Stimulated activated CD8-positive, alpha-beta memory T cell treated with anti-CD3 and anti-CD28 coated beads, Interleukin-15, amount 100 ng/mL, for 4 hours (primary cell): Measurements from ENCODE around the gene DRAXIN.

ENCODE experiments used
- DNase-seq, 2 donors: peaks; one replicate each; pipeline ENCODE4 v3.0.0-alpha.2; 2020; ENCODE audit warnings: low read depth in 2 of 2

The DRAXIN gene

DNA sequence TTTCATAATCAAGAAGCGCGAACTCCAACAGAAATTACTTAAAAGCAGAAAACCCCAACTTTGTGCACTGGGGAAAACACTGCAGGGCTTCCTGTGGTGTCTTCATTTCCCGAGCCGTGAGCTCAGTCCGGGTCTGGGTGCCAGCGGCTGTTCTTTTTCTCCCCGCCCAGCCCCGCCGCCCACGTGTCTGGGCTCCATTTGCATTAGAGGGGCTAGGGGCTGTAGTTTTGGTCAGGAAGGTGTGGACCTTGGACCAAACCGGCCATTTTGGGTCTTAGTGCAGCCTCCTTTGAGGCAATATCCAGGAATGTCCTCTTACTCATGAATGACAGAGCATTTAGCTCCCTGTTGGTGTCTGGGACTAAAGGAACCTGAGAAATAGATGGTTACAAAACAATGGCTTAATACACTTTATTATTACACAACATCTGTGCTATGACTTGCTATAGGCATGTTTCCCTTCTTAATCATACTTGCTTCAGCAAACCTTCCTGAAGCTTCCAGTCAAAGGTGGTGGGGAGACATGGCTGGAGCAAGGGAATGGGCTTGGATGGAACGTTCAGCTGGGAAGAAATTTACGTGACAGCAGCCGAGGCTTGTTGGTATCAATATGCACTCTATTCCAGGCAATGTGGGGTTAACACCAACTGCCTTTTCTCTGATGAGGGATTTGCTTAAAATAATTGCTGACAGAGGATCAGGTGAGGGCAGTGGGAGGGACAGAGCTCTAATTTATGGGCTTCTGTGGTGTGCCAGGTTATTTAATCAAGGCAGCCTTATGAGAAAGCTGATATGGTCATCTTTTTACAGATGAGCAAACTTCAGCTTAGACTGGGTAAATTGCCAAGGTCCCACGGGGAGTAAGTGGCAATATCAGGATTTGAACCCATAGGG, 45.5 kb downstream of the DRAXIN start:
- no peak for DNase-seq

DNA sequence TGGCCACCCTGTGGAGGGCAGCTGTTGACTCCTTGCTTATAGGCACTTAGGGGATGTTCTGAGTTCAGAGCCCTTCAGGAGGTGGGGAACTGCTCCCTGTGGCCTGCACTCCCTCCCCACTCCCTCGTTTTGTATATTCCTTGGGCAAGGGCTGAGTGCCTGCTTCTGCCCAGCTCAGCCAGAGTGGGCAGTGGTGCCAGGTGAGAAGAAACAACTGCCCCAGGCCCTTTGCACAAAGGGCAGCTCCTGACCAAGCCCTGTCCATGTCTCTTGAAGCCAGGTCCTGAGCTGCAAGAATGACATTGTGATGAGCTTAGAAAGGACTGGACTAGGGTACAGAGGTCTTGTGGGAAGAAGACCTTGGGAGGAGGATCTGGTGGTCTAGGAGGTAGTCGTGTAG, 46.6 kb downstream of the DRAXIN start:
- no peak for DNase-seq

GRCh38 chr1:11738783-11739182, 47.3 kb downstream of the DRAXIN start:
- no peak for DNase-seq

DNA sequence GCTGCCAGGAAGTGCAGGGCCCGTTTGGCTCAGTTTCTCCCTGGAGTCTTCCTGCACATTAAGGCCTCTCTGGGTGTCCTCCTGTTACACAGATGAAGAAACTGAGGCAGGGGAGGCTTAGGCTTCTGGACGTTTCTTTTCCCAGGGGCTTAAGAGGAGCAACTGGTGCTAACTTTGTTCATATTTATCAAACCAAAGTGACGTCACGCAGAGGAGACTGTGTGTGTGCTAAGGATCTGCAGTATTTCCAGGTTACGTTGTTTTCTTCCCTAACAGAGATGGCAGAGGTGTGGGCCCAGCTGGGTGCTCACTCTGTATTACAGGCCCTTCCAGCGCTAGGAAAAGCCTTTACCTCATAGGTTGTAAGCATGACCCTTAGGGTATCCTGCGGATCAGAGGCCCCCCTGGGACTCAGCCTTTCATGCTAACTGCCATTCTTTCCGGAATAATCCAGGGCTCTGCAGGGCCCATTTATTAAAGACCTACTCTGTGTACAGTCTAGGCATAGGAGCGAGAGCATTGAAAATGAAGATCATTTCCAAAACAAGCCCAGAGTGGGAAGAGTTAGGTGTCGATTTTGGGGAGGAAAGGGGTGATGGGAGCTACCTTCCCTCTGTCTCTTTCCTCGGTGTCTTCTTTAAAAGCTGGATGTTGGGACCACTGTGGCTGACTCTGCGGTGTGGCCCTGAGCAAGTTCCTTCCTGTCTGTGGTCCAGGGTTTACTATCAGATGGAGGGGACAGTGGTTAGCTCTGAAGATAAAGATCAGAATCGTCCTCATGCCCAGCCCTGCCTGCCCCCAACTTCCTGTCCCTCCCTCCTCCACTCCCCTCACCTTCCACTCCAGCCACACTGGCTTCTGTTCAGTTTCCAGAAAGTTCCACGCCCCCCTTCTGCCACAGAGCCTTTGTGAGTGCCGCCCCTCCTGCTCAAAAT, 49.0 kb downstream of the DRAXIN start:
- no peak for DNase-seq

DNA sequence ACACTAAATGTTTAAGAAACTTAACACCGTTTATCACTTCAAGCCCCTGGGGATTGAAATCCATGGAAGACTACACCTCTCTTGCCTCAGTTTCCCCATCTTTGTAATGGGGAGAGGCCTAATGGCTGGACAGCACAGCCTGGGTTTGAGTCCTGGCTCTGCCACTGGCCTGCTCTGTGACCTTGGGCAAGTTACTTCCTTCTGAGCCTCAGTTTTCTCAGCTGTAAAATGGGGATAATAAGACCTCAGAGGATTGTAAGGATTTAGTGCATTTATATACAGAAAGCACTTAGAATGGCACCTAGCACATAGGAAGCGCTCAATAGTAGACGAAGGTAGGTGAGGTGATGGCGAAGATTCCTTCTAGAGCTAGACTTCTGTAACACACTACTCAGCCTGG, 50.0 kb downstream of the DRAXIN start:
- no peak for DNase-seq

- DNase-seq: no peak
These were observed 50.5 kb downstream of the DRAXIN start for GRCh38 chr1:11741919-11742558.

GRCh38 chr1:11744287-11744686, 52.8 kb downstream of the DRAXIN start:
- DNase-seq: no peak

DNA sequence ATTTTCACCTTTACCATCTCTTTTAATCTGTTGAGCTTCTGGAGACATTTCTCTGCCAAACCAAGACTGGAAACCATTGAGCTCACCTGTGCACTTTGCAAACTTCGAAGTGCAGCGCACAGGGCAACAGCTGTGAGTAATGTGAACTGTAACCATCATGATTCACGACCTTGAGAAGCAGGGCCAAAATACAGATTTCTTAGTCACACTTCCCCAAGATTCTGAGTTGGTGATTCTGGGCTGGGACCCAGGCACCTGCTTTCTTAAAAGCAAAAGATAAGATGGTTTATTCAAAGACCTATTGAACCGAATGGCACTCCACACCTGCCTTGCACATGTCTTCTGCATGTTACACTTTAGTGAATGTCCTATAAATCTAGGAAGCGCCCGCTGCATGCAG, 54.6 kb downstream of the DRAXIN start:
- DNase-seq: no peak

GRCh38 chr1:11746795-11747487, 55.4 kb downstream of the DRAXIN start:
- DNase-seq: no peak

- no peak for DNase-seq
These were observed 57.0 kb downstream of the DRAXIN start for GRCh38 chr1:11748294-11749202.

GRCh38 chr1:11749203-11749689, 57.7 kb downstream of the DRAXIN start:
- no peak for DNase-seq

- DNase-seq: no peak
These were observed 58.5 kb downstream of the DRAXIN start for GRCh38 chr1:11749996-11750395.

DNA sequence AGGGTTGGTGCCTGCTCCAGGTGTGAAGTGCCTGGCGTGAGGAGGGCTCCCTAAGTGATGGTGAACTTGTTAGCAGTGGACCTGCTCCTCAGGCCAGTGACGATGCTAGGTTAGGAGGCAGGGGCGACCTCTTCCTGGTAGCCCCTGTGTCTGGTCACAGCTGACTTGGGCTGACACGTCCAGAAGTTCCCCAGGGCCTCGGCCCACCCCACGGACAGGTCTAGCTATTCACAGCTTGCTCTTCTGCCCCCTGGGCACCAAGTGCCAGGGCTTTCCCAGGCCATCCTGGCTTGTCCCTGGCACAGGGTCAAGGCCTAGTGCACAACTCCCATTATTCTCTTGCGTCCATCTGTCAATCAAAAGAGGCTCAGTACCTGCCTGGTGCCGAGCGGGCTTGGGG, 59.6 kb downstream of the DRAXIN start:
- DNase-seq: no peak

DNA sequence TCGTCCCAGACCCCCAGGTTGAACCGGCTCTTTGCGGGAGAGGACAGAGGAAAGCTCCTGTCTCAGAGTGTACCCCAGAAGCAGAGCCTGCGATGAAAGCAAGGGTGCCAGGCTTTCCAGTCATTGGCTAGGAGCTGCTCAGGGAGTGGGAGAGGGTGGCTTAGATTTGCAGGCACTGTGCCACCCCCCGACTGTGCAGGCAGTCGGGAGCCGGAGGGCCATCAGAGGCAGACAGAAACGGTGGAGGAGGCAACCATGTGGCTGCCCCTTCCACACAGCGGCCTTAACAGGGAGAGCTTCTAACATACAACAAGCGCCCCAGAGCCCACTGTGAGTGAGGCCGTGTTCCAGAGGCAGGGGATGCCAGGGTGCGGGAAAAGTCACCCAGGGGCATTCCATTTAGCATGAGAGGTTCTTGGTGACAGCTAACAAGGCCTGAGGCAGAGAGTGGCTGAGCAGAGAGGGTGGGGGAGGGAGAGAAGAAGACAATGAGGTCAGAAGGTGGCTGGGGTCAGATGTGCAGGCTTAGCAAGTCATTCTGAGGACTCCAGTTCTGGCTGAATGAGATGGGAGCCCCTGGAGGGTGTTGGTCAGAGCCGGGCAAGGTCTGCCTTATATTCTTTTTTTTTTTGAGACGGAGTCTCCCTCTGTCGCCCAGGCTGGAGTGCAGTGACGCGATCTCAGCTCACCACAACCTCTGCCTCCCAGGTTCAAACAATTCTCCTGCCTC, 61.0 kb downstream of the DRAXIN start:
- DNase-seq: no peak

GRCh38 chr1:11753555-11754208, 62.2 kb downstream of the DRAXIN start:
- no peak for DNase-seq

DNA sequence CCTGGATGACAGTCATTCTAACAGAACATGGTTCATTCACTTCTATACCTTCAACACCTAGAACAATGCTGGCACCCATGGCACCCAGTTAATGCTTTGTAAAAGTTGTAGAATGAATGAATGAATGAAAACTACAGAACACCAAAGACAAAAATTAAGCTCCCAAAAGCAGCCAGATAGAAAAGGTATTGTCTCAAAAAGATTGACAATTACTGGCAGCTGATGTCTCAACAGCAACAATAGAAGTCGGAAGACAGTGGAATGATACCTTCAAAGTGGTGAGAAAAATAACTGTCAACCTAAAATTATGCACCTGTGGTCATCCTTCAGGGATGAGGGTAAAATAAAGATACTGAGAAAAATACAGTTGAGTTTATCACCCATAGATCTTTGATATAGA, 65.5 kb downstream of the DRAXIN start:
- DNase-seq: no peak

DNA sequence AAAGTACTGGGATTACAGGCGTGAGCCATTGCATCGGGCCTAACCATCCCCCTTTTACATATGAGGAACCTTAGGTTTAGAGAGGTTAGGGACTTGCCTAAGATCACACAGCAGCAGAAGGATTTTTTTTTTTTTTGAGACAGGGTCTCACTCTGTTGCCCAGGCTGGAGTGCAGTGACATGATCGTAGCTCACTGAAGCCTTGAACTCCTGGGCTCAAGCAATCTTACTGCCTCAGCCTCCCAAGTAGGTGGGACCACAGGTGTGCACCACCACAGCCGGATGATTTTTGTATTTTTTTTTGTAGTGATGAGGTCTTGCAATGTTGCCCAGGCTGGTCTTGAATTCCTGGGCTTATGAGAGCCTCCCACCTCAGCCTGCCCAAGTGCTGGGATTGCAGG, 68.3 kb downstream of the DRAXIN start:
- DNase-seq: no peak

- DNase-seq: no peak
These were observed 69.8 kb downstream of the DRAXIN start for GRCh38 chr1:11761285-11761684.

DNA sequence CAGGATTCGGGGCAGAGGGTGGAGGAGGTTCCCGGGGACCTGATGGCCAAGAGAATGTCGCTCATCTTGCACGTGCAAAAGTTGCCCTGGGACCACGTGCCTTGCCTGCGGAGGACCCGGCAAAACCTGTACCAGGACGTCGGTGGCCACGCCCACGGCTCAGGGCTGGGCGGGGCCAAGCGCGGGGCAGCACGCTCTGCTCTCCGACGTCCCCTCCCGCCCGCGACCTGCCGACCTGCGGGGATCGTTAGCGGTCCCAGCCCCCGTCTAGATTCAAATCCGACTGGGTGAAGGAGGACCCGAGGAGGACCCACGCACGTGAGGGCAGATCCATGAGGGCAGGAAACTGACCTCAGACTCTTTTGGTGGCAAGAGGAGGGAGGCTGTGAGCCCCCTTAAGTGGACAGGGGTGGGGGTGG, 70.5 kb downstream of the DRAXIN start, which contains the start of gene C1orf167:
Gene C1orf167, plus strand, starts transcription at position 206 of the 419 bp plus-strand sequence. CDS start 2,208 bp downstream, outside the sequence.
- DNase-seq: no peak
